Ammon's horn (tissue), 1 donor: ENCODE data around the gene AOAH.

Experiments used
- DNase-seq: peaks from one replicate; pipeline ENCODE4 v3.0.0-alpha.2; 2016; ENCODE audit warnings: low spot score

AOAH gene

GRCh38 chr7:36723951-36724664, at the start of gene AOAH:
TSS of gene AOAH (minus strand) at chr7:36724494. CDS start at chr7:36724148, 346 bp downstream.
- DNase-seq, result peak; percentile 72

- no peak for DNase-seq
These were observed 42.2 kb upstream of the AOAH start for GRCh38 chr7:36766451-36766850.

GRCh38 chr7:36765605-36766004, 41.3 kb upstream of the AOAH start:
- no peak for DNase-seq

GRCh38 chr7:36764929-36765328, 40.6 kb upstream of the AOAH start:
- no peak for DNase-seq

GRCh38 chr7:36763132-36763816, 39.0 kb upstream of the AOAH start:
- no peak for DNase-seq

GRCh38 chr7:36762394-36762793, 38.1 kb upstream of the AOAH start:
- no peak for DNase-seq

GRCh38 chr7:36761835-36762234, 37.5 kb upstream of the AOAH start:
- no peak for DNase-seq

- no peak for DNase-seq
These were observed 36.8 kb upstream of the AOAH start for GRCh38 chr7:36760856-36761762.

GRCh38 chr7:36758879-36759278, 34.6 kb upstream of the AOAH start:
- DNase-seq, result no peak

- DNase-seq, result no peak
These were observed 31.2 kb upstream of the AOAH start for GRCh38 chr7:36755484-36755883.

GRCh38 chr7:36752026-36752711, 27.9 kb upstream of the AOAH start:
- no peak for DNase-seq

- no peak for DNase-seq
These were observed 26.2 kb upstream of the AOAH start for GRCh38 chr7:36750451-36750850.

- DNase-seq, result no peak
These were observed 25.1 kb upstream of the AOAH start for GRCh38 chr7:36749282-36749960.

- no peak for DNase-seq
These were observed 23.8 kb upstream of the AOAH start for GRCh38 chr7:36748017-36748487.

- DNase-seq, result no peak
These were observed 23.2 kb upstream of the AOAH start for GRCh38 chr7:36747280-36748016.

GRCh38 chr7:36746347-36746746, 22.1 kb upstream of the AOAH start:
- DNase-seq, result peak; percentile 27

GRCh38 chr7:36742911-36743775, 18.8 kb upstream of the AOAH start:
- DNase-seq, result peak; percentile 59

GRCh38 chr7:36741866-36742265, 17.6 kb upstream of the AOAH start:
- DNase-seq, result no peak

- DNase-seq, result no peak
These were observed 15.1 kb upstream of the AOAH start for GRCh38 chr7:36739351-36739750.

- peak; percentile 41 for DNase-seq
These were observed 12.6 kb upstream of the AOAH start for GRCh38 chr7:36736899-36737211.
